Activated naive CD8-positive, alpha-beta T cell treated with anti-CD3 and anti-CD28 coated beads, Interleukin-2, amount 10 ng/mL, durations not matched to agents 7 days and 5 days (primary cell): ENCODE data around the gene DUSP9. TPM values are rescaled to one million over a fixed set of nuclear protein-coding genes. Genes with fewer than 3 reads are reported as not detected.

Source experiments
- ATAC-seq: fragments of 150-1000 bp; cut with Tn5 transposase; one replicate; pipeline ENCODE4 v1.10.0; 2021; ENCODE audit warnings: low read depth, moderate library complexity
- POLR2A ChIA-PET: fragments of 350-600 bp; sonication (Branson Sonifier 250); formaldehyde crosslinking; loops from one replicate; lab custom pipeline; 2021; ENCODE audit warnings: antibody characterized with exemption; lab: Charles Lee
- DNase-seq: peaks from one replicate; pipeline ENCODE4 v3.0.0; 2021
- H3K27ac Mint-ChIP-seq: one replicate; pipeline ENCODE4 v1.8.0; 2022; ENCODE audit warnings: mild to moderate bottlenecking, mixed read lengths
- H3K27me3 Mint-ChIP-seq: one replicate; pipeline ENCODE4 v1.8.0; 2022; ENCODE audit warnings: mild to moderate bottlenecking, moderate library complexity, mixed read lengths
- H3K36me3 Mint-ChIP-seq: one replicate; pipeline ENCODE4 v1.8.0; 2021; ENCODE audit warnings: mild to moderate bottlenecking, mixed read lengths
- H3K4me1 Mint-ChIP-seq: one replicate; pipeline ENCODE4 v1.8.0; 2021; ENCODE audit warnings: mixed read lengths
- H3K4me3 Mint-ChIP-seq: one replicate; pipeline ENCODE4 v1.8.0; 2022; ENCODE audit warnings: mild to moderate bottlenecking, moderate library complexity, mixed read lengths
- H3K9me3 Mint-ChIP-seq: one replicate; pipeline ENCODE4 v1.8.0; 2021; ENCODE audit warnings: mixed read lengths
- total RNA-seq, 2 experiments: library from RNA; stranded (reverse); gene quantifications; one replicate each; pipeline ENCODE4 v1.2.3, GENCODE V29; 2021

The DUSP9 gene
- total RNA-seq, 2 experiments from 2014 or later: not detected

GRCh38 chrX:153657161-153657560, 10.2 kb downstream of the DUSP9 start:
- no peak for DNase-seq
- no peak for ATAC-seq
- H3K4me1 Mint-ChIP-seq: no peaks in the 10 kb centered on the region
- no peak overlapping the region for H3K4me3 Mint-ChIP-seq
- H3K36me3 Mint-ChIP-seq: no peaks in the 10 kb centered on the region
- no peak overlapping the region for H3K27ac Mint-ChIP-seq
- POLR2A ChIA-PET: no interaction called here
- H3K9me3 Mint-ChIP-seq: no peaks in the 10 kb centered on the region
- peaks cover 17% of the 10 kb centered on the region for H3K27me3 Mint-ChIP-seq

GRCh38 chrX:153659268-153659667, 12.3 kb downstream of the DUSP9 start:
- ATAC-seq (no peak), DNase-seq (no peak)
- POLR2A ChIA-PET: no interaction called here
- Mint-ChIP-seq H3K27ac (no peak overlapping the region), H3K36me3 (no peaks in the 10 kb centered on the region), H3K27me3 (peaks cover 27% of the 10 kb centered on the region), H3K4me1 (no peaks in the 10 kb centered on the region), H3K4me3 (no peak overlapping the region), H3K9me3 (no peaks in the 10 kb centered on the region)

- ATAC-seq (no peak), DNase-seq (peak; percentile 56)
- no peak overlapping the region for H3K27ac Mint-ChIP-seq
- no peaks in the 10 kb centered on the region for H3K36me3 Mint-ChIP-seq
- H3K9me3 Mint-ChIP-seq: no peaks in the 10 kb centered on the region
- H3K4me3 Mint-ChIP-seq: peak overlapping the region; percentile 48
- no peaks in the 10 kb centered on the region for H3K4me1 Mint-ChIP-seq
- POLR2A ChIA-PET: interaction anchor here (1.1 kb wide), 1 partner anchor 720 kb away, joined by 4 read pairs; no protein-coding TSS in a partner anchor
- peaks cover 45% of the 10 kb centered on the region for H3K27me3 Mint-ChIP-seq
Measured at GRCh38 chrX:153662266-153662665, 15.3 kb downstream of the DUSP9 start.

- no peak for DNase-seq
- POLR2A ChIA-PET: no interaction called here
- H3K27me3 Mint-ChIP-seq: peaks cover 40% of the 10 kb centered on the region
Measured at GRCh38 chrX:153665726-153666306, 18.8 kb downstream of the DUSP9 start.

GRCh38 chrX:153667281-153667955, 20.4 kb downstream of the DUSP9 start:
- Mint-ChIP-seq H3K9me3 (no peaks in the 10 kb centered on the region), H3K27ac (no peak overlapping the region), H3K36me3 (no peaks in the 10 kb centered on the region), H3K27me3 (peaks cover 29% of the 10 kb centered on the region), H3K4me3 (peak overlapping the region; percentile 74), H3K4me1 (peaks cover 4% of the 10 kb centered on the region)
- POLR2A ChIA-PET: no interaction called here
- no peak for DNase-seq
- ATAC-seq: peak; percentile 10

More at GRCh38 chrX:153665726-153666306, 18.8 kb downstream of the DUSP9 start:
- Mint-ChIP-seq H3K4me3 (no peak overlapping the region), H3K9me3 (no peaks in the 10 kb centered on the region), H3K4me1 (peaks cover 4% of the 10 kb centered on the region), H3K27ac (no peak overlapping the region), H3K36me3 (no peaks in the 10 kb centered on the region)
- no peak for ATAC-seq

- ATAC-seq (peak; percentile 82), DNase-seq (peak; percentile 81)
- POLR2A ChIA-PET: no interaction called here
- Mint-ChIP-seq H3K27ac (no peak overlapping the region), H3K9me3 (no peaks in the 10 kb centered on the region), H3K27me3 (peaks cover 27% of the 10 kb centered on the region), H3K4me1 (peaks cover 4% of the 10 kb centered on the region), H3K36me3 (no peaks in the 10 kb centered on the region), H3K4me3 (peak overlapping the region; percentile 74)
Measured at GRCh38 chrX:153667956-153668396, 21.0 kb downstream of the DUSP9 start.

GRCh38 chrX:153668423-153669173, 21.6 kb downstream of the DUSP9 start:
- peaks cover 29% of the 10 kb centered on the region for H3K27me3 Mint-ChIP-seq
- H3K9me3 Mint-ChIP-seq: no peaks in the 10 kb centered on the region
- H3K36me3 Mint-ChIP-seq: no peaks in the 10 kb centered on the region
- H3K4me3 Mint-ChIP-seq: no peak overlapping the region
- DNase-seq (no peak), ATAC-seq (peak; percentile 8)
- POLR2A ChIA-PET: no interaction called here
- no peak overlapping the region for H3K27ac Mint-ChIP-seq
- peaks cover 4% of the 10 kb centered on the region for H3K4me1 Mint-ChIP-seq

GRCh38 chrX:153669174-153669890, 22.3 kb downstream of the DUSP9 start:
- Mint-ChIP-seq H3K4me1 (peaks cover 6% of the 10 kb centered on the region), H3K27ac (no peak overlapping the region), H3K4me3 (no peak overlapping the region), H3K27me3 (peaks cover 30% of the 10 kb centered on the region), H3K36me3 (no peaks in the 10 kb centered on the region), H3K9me3 (no peaks in the 10 kb centered on the region)
- DNase-seq: peak; percentile 67
- POLR2A ChIA-PET: no interaction called here
- ATAC-seq: peak; percentile 49

GRCh38 chrX:153669901-153670731, 23.1 kb downstream of the DUSP9 start:
- no peaks in the 10 kb centered on the region for H3K9me3 Mint-ChIP-seq
- no peaks in the 10 kb centered on the region for H3K36me3 Mint-ChIP-seq
- POLR2A ChIA-PET: no interaction called here
- no peak overlapping the region for H3K27ac Mint-ChIP-seq
- H3K4me3 Mint-ChIP-seq: no peak overlapping the region
- H3K4me1 Mint-ChIP-seq: peaks cover 6% of the 10 kb centered on the region
- DNase-seq: no peak
- H3K27me3 Mint-ChIP-seq: peaks cover 31% of the 10 kb centered on the region
- no peak for ATAC-seq

GRCh38 chrX:153670748-153671588, 24.0 kb downstream of the DUSP9 start:
- Mint-ChIP-seq H3K4me1 (peaks cover 6% of the 10 kb centered on the region), H3K27me3 (peaks cover 30% of the 10 kb centered on the region), H3K9me3 (no peaks in the 10 kb centered on the region), H3K4me3 (no peak overlapping the region), H3K36me3 (no peaks in the 10 kb centered on the region), H3K27ac (no peak overlapping the region)
- no peak for ATAC-seq
- POLR2A ChIA-PET: no interaction called here
- DNase-seq: no peak

GRCh38 chrX:153671589-153672530, 24.9 kb downstream of the DUSP9 start:
- POLR2A ChIA-PET: no interaction called here
- H3K9me3 Mint-ChIP-seq: no peaks in the 10 kb centered on the region
- no peak overlapping the region for H3K4me3 Mint-ChIP-seq
- DNase-seq (no peak), ATAC-seq (no peak)
- H3K36me3 Mint-ChIP-seq: no peaks in the 10 kb centered on the region
- no peak overlapping the region for H3K27ac Mint-ChIP-seq
- H3K4me1 Mint-ChIP-seq: peaks cover 6% of the 10 kb centered on the region
- H3K27me3 Mint-ChIP-seq: peaks cover 29% of the 10 kb centered on the region
